ENCODE results near the gene RNF212. TPM values are rescaled to one million over a fixed set of nuclear protein-coding genes. Genes with fewer than 3 reads are reported as not detected.
A peak's percentile ranks its signal among the peaks of the same experiment; 100 is the strongest.

RNF212 gene
- total RNA-seq, 4 donors from 2014 or later, result 3.4 to 9.3 (median 6.6) TPM

DNA sequence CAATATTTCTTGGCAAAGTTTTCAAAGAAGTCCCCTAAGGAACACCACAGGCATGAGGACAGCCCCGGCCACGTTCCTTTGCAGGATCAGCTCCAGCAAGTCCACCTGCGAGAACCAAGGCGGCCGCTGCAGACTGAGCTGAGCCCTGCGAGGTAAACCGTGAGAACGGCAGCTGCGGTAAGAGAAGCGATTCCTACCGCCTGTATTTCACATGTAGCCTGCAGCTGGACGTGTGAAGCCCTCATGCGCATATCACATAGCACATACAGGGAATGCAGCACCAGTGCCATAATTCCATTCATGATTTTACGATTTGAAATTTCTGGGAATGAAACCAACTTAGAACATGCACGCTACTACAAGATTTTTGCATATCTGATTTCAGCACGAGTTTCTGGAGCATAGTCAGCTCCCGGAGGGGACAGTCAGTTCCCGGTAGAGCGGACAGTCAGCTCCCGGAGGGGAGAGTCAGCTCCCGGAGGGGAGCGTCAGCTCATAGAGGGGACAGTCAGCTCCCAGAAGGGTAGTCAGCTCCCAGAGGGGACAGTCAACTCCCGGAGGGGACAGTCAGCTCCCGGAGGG lies 60.2 kb downstream of the RNF212 start:
- ATAC-seq (ENCODE audit: low FRiP score) (no peak), DNase-seq (ENCODE audit: low spot score) (no peak)
- TF ChIP-seq, protein P1, sequence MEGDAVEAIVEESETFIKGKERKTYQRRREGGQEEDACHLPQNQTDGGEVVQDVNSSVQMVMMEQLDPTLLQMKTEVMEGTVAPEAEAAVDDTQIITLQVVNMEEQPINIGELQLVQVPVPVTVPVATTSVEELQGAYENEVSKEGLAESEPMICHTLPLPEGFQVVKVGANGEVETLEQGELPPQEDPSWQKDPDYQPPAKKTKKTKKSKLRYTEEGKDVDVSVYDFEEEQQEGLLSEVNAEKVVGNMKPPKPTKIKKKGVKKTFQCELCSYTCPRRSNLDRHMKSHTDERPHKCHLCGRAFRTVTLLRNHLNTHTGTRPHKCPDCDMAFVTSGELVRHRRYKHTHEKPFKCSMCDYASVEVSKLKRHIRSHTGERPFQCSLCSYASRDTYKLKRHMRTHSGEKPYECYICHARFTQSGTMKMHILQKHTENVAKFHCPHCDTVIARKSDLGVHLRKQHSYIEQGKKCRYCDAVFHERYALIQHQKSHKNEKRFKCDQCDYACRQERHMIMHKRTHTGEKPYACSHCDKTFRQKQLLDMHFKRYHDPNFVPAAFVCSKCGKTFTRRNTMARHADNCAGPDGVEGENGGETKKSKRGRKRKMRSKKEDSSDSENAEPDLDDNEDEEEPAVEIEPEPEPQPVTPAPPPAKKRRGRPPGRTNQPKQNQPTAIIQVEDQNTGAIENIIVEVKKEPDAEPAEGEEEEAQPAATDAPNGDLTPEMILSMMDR (IDR thresholded peaks at IDR 0.05), result no peak

DNA sequence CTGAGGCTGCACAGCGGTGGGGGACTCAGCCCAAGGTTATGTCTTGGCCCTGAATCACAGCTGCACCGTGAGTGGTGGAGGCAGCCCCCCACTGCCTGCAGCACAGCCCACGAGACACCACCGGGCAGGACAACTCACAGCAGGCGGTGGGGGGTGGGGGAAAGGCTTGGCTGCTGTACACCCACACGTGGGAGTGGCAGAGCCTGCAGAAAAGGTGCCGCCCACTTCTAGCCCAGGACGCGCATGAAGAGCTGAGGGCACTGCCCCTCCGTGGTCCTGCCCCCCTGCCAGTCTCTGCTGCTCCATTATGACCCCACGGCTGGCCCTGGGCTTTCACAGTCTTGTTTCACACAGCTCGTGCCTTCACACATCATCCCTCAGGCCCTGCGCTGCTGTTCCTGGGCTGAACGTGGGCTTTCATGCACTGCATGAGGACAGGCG lies 61.1 kb downstream of the RNF212 start:
- ATAC-seq (ENCODE audit: low FRiP score) (peak; percentile 23), DNase-seq (ENCODE audit: low spot score) (no peak)
- TF ChIP-seq, protein P1 (IDR thresholded peaks at IDR 0.05), result no peak

DNA sequence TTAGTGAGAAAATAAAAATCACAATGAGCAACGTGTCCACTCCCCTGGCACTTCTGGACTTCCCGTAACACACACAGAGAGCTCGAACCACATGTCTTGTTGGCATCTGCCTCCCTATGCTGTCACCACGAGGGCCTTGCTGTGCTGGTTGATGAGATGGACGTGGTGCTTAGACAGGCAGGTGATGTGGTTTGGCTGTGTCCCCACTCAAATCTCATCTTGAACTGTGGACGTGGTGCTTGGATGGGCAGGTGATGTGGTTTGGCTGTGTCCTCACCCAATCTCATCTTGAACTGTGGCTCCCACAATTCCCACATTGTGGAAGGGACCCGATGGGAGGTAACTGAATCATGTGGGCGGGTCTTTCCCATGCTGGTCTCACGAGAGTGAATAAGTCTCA lies 61.9 kb downstream of the RNF212 start:
- no peak for DNase-seq (ENCODE audit: low spot score)
- no peak for ATAC-seq (ENCODE audit: low FRiP score)
- TF ChIP-seq, protein P1 (IDR thresholded peaks at IDR 0.05), result no peak

DNA sequence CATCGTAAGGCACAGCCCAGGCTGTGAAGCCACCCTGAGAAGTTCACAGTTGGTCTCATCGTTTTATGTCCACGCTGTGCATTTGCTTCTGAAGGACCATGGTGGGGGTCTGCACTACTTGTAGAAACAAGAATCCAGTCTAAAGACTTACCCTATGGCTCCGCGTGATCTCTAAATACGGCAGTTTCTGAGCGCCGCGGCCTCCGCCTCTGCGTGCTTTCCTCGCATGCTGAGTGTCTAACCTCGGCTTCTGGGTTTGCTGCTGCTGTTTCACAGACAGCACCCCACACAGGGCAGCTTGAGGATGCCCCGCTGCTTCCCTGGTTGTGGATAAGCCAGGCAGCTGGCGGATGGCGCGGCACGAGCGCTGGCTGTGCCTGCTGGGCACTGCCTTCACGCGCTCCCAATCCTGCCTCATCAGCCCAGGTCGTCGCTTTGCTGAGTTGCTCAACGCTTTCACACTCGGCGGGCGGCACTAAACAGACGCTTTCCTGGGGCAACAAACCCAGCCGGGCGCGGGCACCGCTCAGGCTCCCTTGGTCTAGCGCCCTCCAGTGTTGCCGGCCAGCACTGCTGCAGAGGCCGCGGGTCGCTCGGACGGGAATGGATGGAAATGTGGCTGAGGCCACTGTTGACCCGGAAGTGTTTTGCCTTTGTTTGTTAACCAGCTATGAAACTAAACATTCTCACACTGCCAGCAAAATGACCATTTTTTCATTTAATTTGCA lies 62.7 kb downstream of the RNF212 start:
- DNase-seq (ENCODE audit: low spot score) (no peak), ATAC-seq (ENCODE audit: low FRiP score) (no peak)
- TF ChIP-seq, protein P1 (IDR thresholded peaks at IDR 0.05), result no peak

DNA sequence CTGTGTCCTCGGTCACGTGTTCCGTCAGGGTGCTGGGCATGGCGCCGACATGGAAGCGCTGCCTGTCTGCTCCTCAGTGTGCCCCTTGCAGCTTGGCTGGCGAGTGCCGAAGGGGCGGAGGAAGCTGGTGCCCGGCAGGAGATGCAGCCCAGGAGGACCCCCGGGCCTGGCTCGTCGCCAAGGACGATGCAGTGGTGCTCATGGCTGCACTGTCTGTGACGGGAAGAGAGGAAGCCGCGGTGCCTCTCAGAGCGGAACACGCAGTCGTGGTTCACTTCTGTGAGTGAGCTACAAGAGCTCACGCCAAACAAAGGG lies 63.8 kb downstream of the RNF212 start:
- TF ChIP-seq, protein P1 (IDR thresholded peaks at IDR 0.05), result no peak
- DNase-seq (ENCODE audit: low spot score) (no peak), ATAC-seq (ENCODE audit: low FRiP score) (no peak)

DNA sequence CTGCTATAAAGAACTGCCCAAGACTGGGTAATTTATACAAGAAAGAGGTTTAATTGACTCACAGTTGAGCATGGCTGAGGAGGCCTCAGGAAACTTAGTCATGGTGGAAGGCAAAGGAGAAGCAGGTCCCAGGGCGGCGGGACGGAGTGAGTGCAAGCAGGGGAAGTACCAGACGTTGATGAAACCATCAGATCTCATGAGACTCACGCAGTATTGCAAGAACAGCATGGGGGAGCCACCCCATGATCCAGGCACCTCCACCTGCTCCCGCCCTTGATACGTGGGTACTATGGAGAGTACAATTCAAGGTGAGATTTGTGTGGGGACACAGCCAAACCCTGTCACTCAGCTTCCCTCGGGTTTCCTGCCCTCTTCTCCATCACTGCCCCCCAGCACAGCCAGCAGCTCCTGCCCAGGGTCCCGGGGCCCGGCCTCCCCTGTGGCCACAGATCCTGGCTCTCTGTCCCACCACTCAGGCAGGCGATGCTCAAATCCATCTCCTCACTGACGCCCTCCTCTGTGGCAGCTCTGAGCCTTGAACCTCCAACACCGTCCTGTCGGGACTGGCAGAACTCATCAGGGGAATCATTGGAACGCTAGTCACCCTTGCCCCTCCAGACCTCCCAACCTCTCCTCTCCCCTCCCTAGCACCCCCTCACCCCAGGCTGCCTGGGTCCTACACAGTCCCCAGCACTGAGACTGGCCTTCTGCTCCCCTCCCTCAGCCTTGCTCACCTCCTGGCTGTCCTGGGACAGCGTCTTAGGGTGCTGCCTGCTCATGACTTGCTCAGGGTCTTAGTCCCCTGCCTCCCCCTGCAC lies 64.4 kb downstream of the RNF212 start:
- no peak for ATAC-seq (ENCODE audit: low FRiP score)
- no peak for DNase-seq (ENCODE audit: low spot score)
- TF ChIP-seq, protein P1 (IDR thresholded peaks at IDR 0.05), result no peak
